ENCODE data around the gene SVOP. TPM values are rescaled to one million over a fixed set of nuclear protein-coding genes. Genes with fewer than 3 reads are reported as not detected.
A peak's percentile ranks its signal among the peaks of the same experiment; 100 is the strongest.
"Not testable (repeated sequence)": the region's sequence is repeated elsewhere in the genome, so short reads cannot be mapped to it uniquely, and the experiment has no call there.

The SVOP gene
- total RNA-seq, 1 donor from 2014 or later = not detected

DNA sequence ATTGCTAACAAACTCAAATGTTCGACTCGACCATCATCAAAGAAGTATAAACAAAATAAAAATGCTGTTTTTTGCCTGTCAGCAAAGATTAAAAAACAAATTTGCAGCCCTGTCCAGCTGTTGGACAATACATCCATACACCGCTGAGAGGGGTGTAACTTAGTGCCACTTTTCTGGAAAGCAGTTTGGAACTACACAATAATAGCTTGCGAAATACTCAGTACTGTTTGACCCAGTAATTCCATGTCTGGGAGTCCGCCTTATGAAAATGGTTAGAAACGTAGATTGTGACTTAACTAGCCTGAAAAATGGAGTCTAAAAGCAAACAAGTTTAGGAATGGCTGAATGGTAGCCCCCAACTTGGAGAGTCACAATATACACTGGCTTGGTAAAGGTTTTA lies 37.9 kb upstream of the SVOP start:
- Histone ChIP-seq H3K36me3 (peaks cover 56% of the 10 kb centered on the region), H3K4me3 (no peak overlapping the region), H3K9me3 (no peaks in the 10 kb centered on the region), H3K27me3 (ENCODE audit: low read depth) (no peaks in the 10 kb centered on the region), H3K27ac (no peak overlapping the region), H3K4me1 (peaks cover 12% of the 10 kb centered on the region)
- TF ChIP-seq, protein P1, sequence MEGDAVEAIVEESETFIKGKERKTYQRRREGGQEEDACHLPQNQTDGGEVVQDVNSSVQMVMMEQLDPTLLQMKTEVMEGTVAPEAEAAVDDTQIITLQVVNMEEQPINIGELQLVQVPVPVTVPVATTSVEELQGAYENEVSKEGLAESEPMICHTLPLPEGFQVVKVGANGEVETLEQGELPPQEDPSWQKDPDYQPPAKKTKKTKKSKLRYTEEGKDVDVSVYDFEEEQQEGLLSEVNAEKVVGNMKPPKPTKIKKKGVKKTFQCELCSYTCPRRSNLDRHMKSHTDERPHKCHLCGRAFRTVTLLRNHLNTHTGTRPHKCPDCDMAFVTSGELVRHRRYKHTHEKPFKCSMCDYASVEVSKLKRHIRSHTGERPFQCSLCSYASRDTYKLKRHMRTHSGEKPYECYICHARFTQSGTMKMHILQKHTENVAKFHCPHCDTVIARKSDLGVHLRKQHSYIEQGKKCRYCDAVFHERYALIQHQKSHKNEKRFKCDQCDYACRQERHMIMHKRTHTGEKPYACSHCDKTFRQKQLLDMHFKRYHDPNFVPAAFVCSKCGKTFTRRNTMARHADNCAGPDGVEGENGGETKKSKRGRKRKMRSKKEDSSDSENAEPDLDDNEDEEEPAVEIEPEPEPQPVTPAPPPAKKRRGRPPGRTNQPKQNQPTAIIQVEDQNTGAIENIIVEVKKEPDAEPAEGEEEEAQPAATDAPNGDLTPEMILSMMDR (IDR thresholded peaks at IDR 0.05) = no peak
- no peak for DNase-seq
- intact Hi-C loops (cut with DNase I) = no loop called here
- ATAC-seq = no peak

GRCh38 chr12:109057376-109057775 lies 36.5 kb upstream of the SVOP start:
- TF ChIP-seq, protein P1 (IDR thresholded peaks at IDR 0.05) = no peak
- no peak overlapping the region for H3K27ac ChIP-seq
- ATAC-seq (no peak), DNase-seq (no peak)
- peaks cover 48% of the 10 kb centered on the region for H3K36me3 ChIP-seq
- H3K9me3 ChIP-seq = no peaks in the 10 kb centered on the region
- no peaks in the 10 kb centered on the region for H3K27me3 ChIP-seq (ENCODE audit: low read depth)
- H3K4me1 ChIP-seq = peaks cover 19% of the 10 kb centered on the region
- H3K4me3 ChIP-seq = no peak overlapping the region
- intact Hi-C loops (cut with DNase I) = no loop called here

- H3K9me3 ChIP-seq = no peaks in the 10 kb centered on the region
- peaks cover 47% of the 10 kb centered on the region for H3K36me3 ChIP-seq
- intact Hi-C loops (cut with DNase I) = no loop called here
- DNase-seq (no peak), ATAC-seq (no peak)
- H3K27me3 ChIP-seq (ENCODE audit: low read depth) = no peaks in the 10 kb centered on the region
- H3K4me3 ChIP-seq = no peak overlapping the region
- no peak overlapping the region for H3K27ac ChIP-seq
- peaks cover 21% of the 10 kb centered on the region for H3K4me1 ChIP-seq
- TF ChIP-seq, protein P1 (IDR thresholded peaks at IDR 0.05) = no peak
Measured at GRCh38 chr12:109056891-109057290, 36.0 kb upstream of the SVOP start.

GRCh38 chr12:109054520-109054919 lies 33.7 kb upstream of the SVOP start:
- no peak for ATAC-seq
- intact Hi-C loops (cut with DNase I) = no loop called here
- no peak for DNase-seq
- Histone ChIP-seq H3K27me3 (ENCODE audit: low read depth) (no peaks in the 10 kb centered on the region), H3K9me3 (no peaks in the 10 kb centered on the region), H3K4me1 (peaks cover 24% of the 10 kb centered on the region), H3K4me3 (no peak overlapping the region), H3K36me3 (peaks cover 29% of the 10 kb centered on the region), H3K27ac (peak overlapping the region; percentile 94)
- TF ChIP-seq, protein P1 (IDR thresholded peaks at IDR 0.05) = no peak

DNA sequence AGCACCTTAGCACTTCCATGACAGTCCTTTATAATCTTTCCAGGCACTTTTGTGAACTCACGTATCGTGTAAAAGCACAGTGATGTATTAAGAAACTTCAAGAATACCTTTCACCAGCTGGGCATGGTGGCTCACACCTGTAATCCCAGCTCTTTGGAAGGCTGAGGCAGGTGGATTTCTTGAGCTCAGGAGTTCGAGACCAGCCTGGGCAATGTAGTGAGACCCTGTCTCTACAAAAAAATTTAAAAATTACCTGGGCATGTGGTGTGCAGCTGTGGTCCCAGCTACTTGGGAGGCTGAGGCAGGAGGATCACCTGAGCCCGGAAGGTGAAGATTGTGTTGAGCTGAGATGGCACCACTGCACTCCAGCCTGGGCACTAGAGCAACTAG lies 33.3 kb upstream of the SVOP start:
- intact Hi-C loops (cut with DNase I); H3K9me3 ChIP-seq; ATAC-seq; H3K27me3 ChIP-seq (ENCODE audit: low read depth); DNase-seq: not testable (repeated sequence)
- peaks cover 25% of the 10 kb centered on the region for H3K36me3 ChIP-seq
- H3K4me3 ChIP-seq = peak overlapping the region; percentile 100
- peaks cover 24% of the 10 kb centered on the region for H3K4me1 ChIP-seq
- H3K27ac ChIP-seq = peak overlapping the region; percentile 94

GRCh38 chr12:109053382-109054123 lies 32.7 kb upstream of the SVOP start:
- intact Hi-C loops (cut with DNase I) = no loop called here
- Histone ChIP-seq H3K4me1 (peaks cover 24% of the 10 kb centered on the region), H3K9me3 (no peaks in the 10 kb centered on the region), H3K4me3 (peak overlapping the region; percentile 100), H3K27ac (peak overlapping the region; percentile 94), H3K36me3 (peaks cover 20% of the 10 kb centered on the region), H3K27me3 (ENCODE audit: low read depth) (no peaks in the 10 kb centered on the region)
- DNase-seq (no peak), ATAC-seq (peak in 1 of 2 donors; percentile 40)
- TF ChIP-seq, protein P1 (IDR thresholded peaks at IDR 0.05) = no peak
